Suprapubic skin (tissue), 3 donors: Measurements from ENCODE around the gene TMF1.

Source experiments
- EP300 ChIP-seq: sonication (generic); formaldehyde crosslinking; IDR thresholded peaks from one replicate; pipeline ENCODE4 v1.6.1; 2017; ENCODE audit warnings: antibody characterized with exemption
- POLR2A ChIP-seq, 2 donors: fragments of 450-650 bp; IDR thresholded peaks; one replicate each; pipeline ENCODE4 v1.6.1; 2017; ENCODE audit warnings: antibody characterized with exemption in 2 of 2, mild to moderate bottlenecking in 2 of 2, moderate library complexity in 2 of 2
- TF ChIP-seq, protein P1 (sequence below), 2 donors: fragments of 200-600 bp in 1 of 2; fragments of 450-650 bp in 1 of 2; sonication (generic) in 1 of 2; IDR thresholded peaks; one replicate each; pipeline ENCODE4 v1.5.1; 2016 to 2019; ENCODE audit warnings: antibody characterized with exemption in 2 of 2, mild to moderate bottlenecking in 1 of 2, moderate library complexity in 1 of 2

DNA sequence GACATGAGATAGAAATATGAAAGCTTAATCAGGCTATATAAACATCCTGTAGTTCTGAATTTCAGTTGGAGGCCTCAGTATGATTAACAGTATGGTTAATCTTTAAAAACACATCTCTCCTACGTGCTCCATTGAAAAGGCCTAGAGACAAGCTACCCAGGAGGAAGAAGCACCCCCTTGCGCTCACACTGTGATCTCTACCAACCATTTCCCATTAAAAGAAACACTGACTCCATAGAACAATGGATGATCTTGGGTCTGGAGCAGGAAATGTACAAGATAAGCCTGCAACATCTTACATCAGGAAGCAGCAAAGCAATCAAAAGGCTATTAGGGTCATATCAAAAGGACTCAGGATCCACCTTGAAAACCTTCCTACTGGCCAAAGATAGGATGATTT is 35.2 kb downstream of the TMF1 start:
- TF ChIP-seq, protein P1, sequence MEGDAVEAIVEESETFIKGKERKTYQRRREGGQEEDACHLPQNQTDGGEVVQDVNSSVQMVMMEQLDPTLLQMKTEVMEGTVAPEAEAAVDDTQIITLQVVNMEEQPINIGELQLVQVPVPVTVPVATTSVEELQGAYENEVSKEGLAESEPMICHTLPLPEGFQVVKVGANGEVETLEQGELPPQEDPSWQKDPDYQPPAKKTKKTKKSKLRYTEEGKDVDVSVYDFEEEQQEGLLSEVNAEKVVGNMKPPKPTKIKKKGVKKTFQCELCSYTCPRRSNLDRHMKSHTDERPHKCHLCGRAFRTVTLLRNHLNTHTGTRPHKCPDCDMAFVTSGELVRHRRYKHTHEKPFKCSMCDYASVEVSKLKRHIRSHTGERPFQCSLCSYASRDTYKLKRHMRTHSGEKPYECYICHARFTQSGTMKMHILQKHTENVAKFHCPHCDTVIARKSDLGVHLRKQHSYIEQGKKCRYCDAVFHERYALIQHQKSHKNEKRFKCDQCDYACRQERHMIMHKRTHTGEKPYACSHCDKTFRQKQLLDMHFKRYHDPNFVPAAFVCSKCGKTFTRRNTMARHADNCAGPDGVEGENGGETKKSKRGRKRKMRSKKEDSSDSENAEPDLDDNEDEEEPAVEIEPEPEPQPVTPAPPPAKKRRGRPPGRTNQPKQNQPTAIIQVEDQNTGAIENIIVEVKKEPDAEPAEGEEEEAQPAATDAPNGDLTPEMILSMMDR (IDR thresholded peaks at IDR 0.05): no peak
- TF ChIP-seq POLR2A (IDR thresholded peaks at IDR 0.05): no peak
- no peak for TF ChIP-seq EP300
